ENCODE data around the gene DNAJC30. TPM values are rescaled to one million over a fixed set of nuclear protein-coding genes. Genes with fewer than 3 reads are reported as not detected.

Gene DNAJC30
- total and polyA plus RNA-seq, 2 of the 8 experiments (the other 6 are each of a cell fraction or from before 2014, with no cell fraction given): 6.1 to 6.3 TPM

DNA sequence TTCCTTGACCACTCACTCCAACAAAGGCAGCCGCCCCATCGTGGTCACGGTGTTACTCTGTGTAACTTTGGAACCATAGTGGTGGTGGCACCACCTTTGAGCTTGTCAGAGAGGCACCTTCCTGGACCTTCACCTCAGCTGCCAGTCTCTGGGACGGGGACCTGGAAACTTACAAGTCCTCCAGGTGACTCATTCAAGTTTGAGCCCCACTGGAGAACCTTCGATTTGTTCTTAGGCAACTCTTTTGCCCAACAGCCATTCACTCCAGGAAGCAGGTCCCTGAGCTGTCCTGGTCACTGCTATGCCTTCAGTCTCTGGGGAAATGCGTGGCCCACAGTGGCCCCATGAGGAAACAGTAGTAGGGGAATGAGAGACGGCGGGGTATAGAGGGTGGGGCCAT is 19.0 kb upstream of the DNAJC30 start:
- Histone ChIP-seq H2BK20ac (ENCODE audit: low read length) (no peak overlapping the region), H3K9ac (replicated peaks in 1 of 4; ENCODE audit: extremely low read depth in 1 of 4, low read depth in 3 of 4, low read length in 3 of 4) (no peak overlapping the region), H4K20me1 (replicated peaks in 1 of 2; ENCODE audit: control insufficient read depth in 1 of 2, insufficient read depth in 2 of 2, low read length in 2 of 2) (peaks cover 6 to 19% of the 10 kb centered on the region in 2 experiments), H2BK5ac (ENCODE audit: low read depth, low read length) (no peak overlapping the region), H3K4me2 (ENCODE audit: insufficient read depth in 1 of 2, low read depth in 2 of 2, low read length in 2 of 2) (no peak overlapping the region), H3K23ac (ENCODE audit: insufficient read length) (no peak overlapping the region), H3K27ac (ENCODE audit: low read depth, low read length) (no peak overlapping the region), H3K18ac (ENCODE audit: extremely low read depth, low read length) (no peak overlapping the region; the same call in 1 of the 2 replicates), H2AFZ (ENCODE audit: low read length) (no peak overlapping the region), H3K9me3 (ENCODE audit: insufficient read depth in 2 of 2, low read depth in 1 of 2, low read length in 1 of 2) (no peaks in the 10 kb centered on the region), H4K91ac (replicated peaks; ENCODE audit: insufficient read length, low read length) (no peak overlapping the region), H3K4me1 (replicated peaks in 1 of 4; ENCODE audit: control insufficient read depth in 3 of 4, insufficient read depth in 4 of 4, low read length in 3 of 4) (peaks cover 0 to 19% (median 15%) of the 10 kb centered on the region in 4 experiments; a peak in 6 of 7 replicates), H3K56ac (replicated peaks; ENCODE audit: insufficient read length, low read depth, low read length) (no peak overlapping the region), H3K27me3 (replicated peaks in 1 of 4; ENCODE audit: control insufficient read depth in 3 of 4, extremely low read depth in 1 of 4, insufficient read depth in 3 of 4, low read length in 3 of 4) (no peaks in the 10 kb centered on the region; a peak in 1 of 7 replicates), H2BK12ac (ENCODE audit: low read depth, low read length) (0 out of 2 replicates have a peak overlapping the region, but pooled peaks have one; percentile 1), H2BK120ac (replicated peaks; ENCODE audit: low read depth, low read length) (no peak overlapping the region), H3K79me2 (ENCODE audit: control insufficient read depth in 1 of 2, insufficient read depth in 2 of 2, low read length in 2 of 2) (no peaks in the 10 kb centered on the region), H3K23me2 (ENCODE audit: low read depth, low read length) (peaks cover 2% of the 10 kb centered on the region; the same call in 1 of the 2 replicates), H3K14ac (ENCODE audit: insufficient read length) (no peak overlapping the region), H3K4ac (replicated peaks; ENCODE audit: insufficient read length, low read depth, low read length) (no peak overlapping the region), H2BK15ac (ENCODE audit: low read length) (no peak overlapping the region), H3K36me3 (ENCODE audit: control insufficient read depth in 2 of 4, insufficient read depth in 4 of 4, low read length in 3 of 4) (peaks cover 0 to 15% (median 6%) of the 10 kb centered on the region in 4 experiments; a peak in 5 of 8 replicates), H4K8ac (ENCODE audit: extremely low read depth, insufficient read depth, low read length) (no peak overlapping the region), H3K4me3 (ENCODE audit: extremely low read depth in 1 of 4, insufficient read depth in 2 of 4, low read depth in 3 of 4, low read length in 4 of 4) (no peak overlapping the region), H3K79me1 (ENCODE audit: low read depth, low read length) (no peaks in the 10 kb centered on the region), H2AK5ac (ENCODE audit: low read depth, low read length) (no peak overlapping the region), H4K5ac (ENCODE audit: insufficient read length, low read depth, low read length) (no peak overlapping the region)
- 92% methylated on average over 8 of the region's 8 CpGs; no CpG with 5 or more reads in 1 of the 2 experiments for WGBS, 2 experiments (ENCODE audit: extremely low coverage in 1 of 2, insufficient coverage in 1 of 2, insufficient read length in 1 of 2, insufficient replicate concordance in 2 of 2, low coverage in 1 of 2, low lambda C conversion rate in 2 of 2, missing lambda C conversion rate in 1 of 2)
- no peak for DNase-seq (ENCODE audit: low read depth in 1 of 2, low spot score in 2 of 2)
- CTCF ChIA-PET (ENCODE audit: partially characterized antibody): interaction anchor here (0.5 to 9.7 kb wide), 20 partner anchors 9 to 95 kb away, joined by 3 to 130 read pairs (median 4); partner anchors contain the start of gene STX1A
- FAIRE-seq: no peak
- POLR2A ChIA-PET (ENCODE audit: partially characterized antibody): interaction anchor here (0.9 to 4.9 kb wide), 7 partner anchors 11 to 95 kb away, joined by 3 to 37 read pairs (median 4); no protein-coding TSS in a partner anchor
- TF ChIP-seq CHD1 (IDR thresholded peaks at IDR 0.05; ENCODE audit: low read depth, low read length): no peak
- TF ChIP-seq JUN (IDR thresholded peaks at IDR 0.05; ENCODE audit: low read depth, low read length): no peak
- no peak for TF ChIP-seq FOSL1 (IDR thresholded peaks at IDR 0.05; ENCODE audit: insufficient read depth, low read depth, low read length)
- no peak for TF ChIP-seq SRF (IDR thresholded peaks at IDR 0.05; ENCODE audit: low read depth, low read length)
- no peak for TF ChIP-seq HDAC2 (IDR thresholded peaks at IDR 0.05; ENCODE audit: borderline replicate concordance in 1 of 2, low read depth in 2 of 2, low read length in 2 of 2)
- TF ChIP-seq SIN3A (conservative IDR thresholded peaks at IDR 0.05 in 1 of 2, IDR thresholded peaks at IDR 0.05 in 1 of 2; ENCODE audit: low read depth in 1 of 2, low read length in 2 of 2): no peak
- TF ChIP-seq GTF2F1 (IDR thresholded peaks at IDR 0.05; ENCODE audit: borderline replicate concordance, low read depth, low read length): no peak
- no peak for TF ChIP-seq RBBP5 (IDR thresholded peaks at IDR 0.05; ENCODE audit: borderline replicate concordance, low read depth, low read length)
- no peak for TF ChIP-seq KDM1A (IDR thresholded peaks at IDR 0.05; ENCODE audit: borderline replicate concordance, low read length)
- no peak for TF ChIP-seq TAF7 (optimal IDR thresholded peaks at IDR 0.05; ENCODE audit: borderline replicate concordance, low read depth, low read length)
- TF ChIP-seq, protein P1, sequence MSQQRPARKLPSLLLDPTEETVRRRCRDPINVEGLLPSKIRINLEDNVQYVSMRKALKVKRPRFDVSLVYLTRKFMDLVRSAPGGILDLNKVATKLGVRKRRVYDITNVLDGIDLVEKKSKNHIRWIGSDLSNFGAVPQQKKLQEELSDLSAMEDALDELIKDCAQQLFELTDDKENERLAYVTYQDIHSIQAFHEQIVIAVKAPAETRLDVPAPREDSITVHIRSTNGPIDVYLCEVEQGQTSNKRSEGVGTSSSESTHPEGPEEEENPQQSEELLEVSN (IDR thresholded peaks at IDR 0.05): no peak
- TF ChIP-seq CBX8 (IDR thresholded peaks at IDR 0.05; ENCODE audit: borderline replicate concordance, low read depth, low read length): no peak
